C4-2B (cell line): ENCODE measurements around the gene MAGEC3.

ENCODE experiments used
- ZFX ChIP-seq: fragments of 450-650 bp; IDR thresholded peaks from 2 replicates; pipeline ENCODE4 v1.6.1; 2017
- TF ChIP-seq, protein P1 (sequence below): fragments of 450-650 bp; conservative IDR thresholded peaks from 2 replicates; pipeline ENCODE4 v1.5.1; 2017; ENCODE audit warnings: mild to moderate bottlenecking

DNA sequence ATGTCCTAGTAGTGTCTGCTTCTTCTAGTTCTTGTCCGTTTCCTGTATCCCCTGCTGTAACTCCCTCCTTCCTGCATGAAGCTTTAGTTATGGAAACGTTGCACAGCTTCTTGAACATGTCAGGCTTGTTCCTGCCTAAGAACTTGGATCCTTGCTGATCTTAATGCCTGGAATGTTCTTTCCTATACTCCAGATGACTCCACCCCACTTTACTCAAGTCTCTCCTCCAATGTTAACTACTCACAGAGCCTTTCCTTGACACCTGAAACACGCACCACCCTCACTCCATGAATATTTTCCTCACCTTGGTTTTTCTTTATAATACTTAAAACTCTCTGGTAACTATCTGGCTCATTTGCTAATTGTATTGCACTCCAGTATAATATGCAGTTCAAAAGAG, 19.4 kb downstream of the MAGEC3 start:
- TF ChIP-seq, protein P1, sequence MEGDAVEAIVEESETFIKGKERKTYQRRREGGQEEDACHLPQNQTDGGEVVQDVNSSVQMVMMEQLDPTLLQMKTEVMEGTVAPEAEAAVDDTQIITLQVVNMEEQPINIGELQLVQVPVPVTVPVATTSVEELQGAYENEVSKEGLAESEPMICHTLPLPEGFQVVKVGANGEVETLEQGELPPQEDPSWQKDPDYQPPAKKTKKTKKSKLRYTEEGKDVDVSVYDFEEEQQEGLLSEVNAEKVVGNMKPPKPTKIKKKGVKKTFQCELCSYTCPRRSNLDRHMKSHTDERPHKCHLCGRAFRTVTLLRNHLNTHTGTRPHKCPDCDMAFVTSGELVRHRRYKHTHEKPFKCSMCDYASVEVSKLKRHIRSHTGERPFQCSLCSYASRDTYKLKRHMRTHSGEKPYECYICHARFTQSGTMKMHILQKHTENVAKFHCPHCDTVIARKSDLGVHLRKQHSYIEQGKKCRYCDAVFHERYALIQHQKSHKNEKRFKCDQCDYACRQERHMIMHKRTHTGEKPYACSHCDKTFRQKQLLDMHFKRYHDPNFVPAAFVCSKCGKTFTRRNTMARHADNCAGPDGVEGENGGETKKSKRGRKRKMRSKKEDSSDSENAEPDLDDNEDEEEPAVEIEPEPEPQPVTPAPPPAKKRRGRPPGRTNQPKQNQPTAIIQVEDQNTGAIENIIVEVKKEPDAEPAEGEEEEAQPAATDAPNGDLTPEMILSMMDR, result no peak
- TF ChIP-seq ZFX, result no peak
